PC-9 (cell line): ENCODE measurements around the gene SCD5.

Experiments used
- EZH2 ChIP-seq: fragments of 200-600 bp; sonication (generic); IDR thresholded peaks from 2 replicates; pipeline ENCODE4 v1.8.0; 2017; ENCODE audit warnings: antibody characterized with exemption, low read depth
- TF ChIP-seq, protein P1 (sequence below): fragments of 200-600 bp; sonication (generic); conservative IDR thresholded peaks from 2 replicates; pipeline ENCODE4 v1.6.1; 2017; ENCODE audit warnings: mixed run types, antibody characterized with exemption, mild to moderate bottlenecking, moderate library complexity

DNA sequence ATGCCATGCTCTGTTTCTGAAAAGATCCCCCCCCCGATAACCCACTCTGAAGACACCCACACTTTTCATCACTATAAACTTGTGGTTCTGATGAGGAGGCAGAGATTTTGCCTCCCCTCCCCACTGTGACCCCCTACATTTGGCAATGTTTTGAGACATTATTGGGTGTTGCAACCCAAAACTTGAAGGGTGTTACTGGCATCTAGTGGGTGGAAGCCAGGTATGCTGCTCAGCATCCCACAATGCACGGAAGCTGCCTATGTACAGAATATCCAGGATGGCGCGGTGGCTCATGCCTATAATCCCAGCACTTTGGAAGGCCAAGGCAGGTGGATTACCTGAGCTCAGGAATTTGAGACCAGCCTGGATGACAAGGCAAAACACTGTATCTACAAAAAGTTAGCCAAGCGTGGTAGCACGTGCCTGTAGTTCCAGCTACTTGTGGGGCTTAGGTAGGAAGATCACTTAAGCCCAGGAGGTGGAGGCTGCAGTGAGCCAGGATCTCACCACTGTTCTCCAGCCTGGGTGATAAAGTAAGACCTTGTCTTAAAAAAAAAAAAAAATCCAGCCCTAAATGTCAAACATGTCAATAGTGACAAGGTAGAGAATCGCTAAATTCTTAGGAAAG lies 87.3 kb downstream of the SCD5 start:
- TF ChIP-seq, protein P1, sequence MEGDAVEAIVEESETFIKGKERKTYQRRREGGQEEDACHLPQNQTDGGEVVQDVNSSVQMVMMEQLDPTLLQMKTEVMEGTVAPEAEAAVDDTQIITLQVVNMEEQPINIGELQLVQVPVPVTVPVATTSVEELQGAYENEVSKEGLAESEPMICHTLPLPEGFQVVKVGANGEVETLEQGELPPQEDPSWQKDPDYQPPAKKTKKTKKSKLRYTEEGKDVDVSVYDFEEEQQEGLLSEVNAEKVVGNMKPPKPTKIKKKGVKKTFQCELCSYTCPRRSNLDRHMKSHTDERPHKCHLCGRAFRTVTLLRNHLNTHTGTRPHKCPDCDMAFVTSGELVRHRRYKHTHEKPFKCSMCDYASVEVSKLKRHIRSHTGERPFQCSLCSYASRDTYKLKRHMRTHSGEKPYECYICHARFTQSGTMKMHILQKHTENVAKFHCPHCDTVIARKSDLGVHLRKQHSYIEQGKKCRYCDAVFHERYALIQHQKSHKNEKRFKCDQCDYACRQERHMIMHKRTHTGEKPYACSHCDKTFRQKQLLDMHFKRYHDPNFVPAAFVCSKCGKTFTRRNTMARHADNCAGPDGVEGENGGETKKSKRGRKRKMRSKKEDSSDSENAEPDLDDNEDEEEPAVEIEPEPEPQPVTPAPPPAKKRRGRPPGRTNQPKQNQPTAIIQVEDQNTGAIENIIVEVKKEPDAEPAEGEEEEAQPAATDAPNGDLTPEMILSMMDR, result no peak
- no peak for TF ChIP-seq EZH2
